Measurements from ENCODE around the gene ZC3H18. TPM values are rescaled to one million over a fixed set of nuclear protein-coding genes. Genes with fewer than 3 reads are reported as not detected.

The ZC3H18 gene
- total and polyA plus RNA-seq, 7 donors, result 9.6 to 37.7 (median 16.1) TPM

GRCh38 chr16:88651276-88651988 is 81.2 kb downstream of the ZC3H18 start:
- TF ChIP-seq POLR2A (IDR thresholded peaks at IDR 0.05) (no peak), CTCF (IDR thresholded peaks at IDR 0.05) (no peak), EP300 (IDR thresholded peaks at IDR 0.05) (no peak), POLR2AphosphoS5 (IDR thresholded peaks at IDR 0.05) (no peak)
- Histone ChIP-seq H3K4me1 (peaks cover 0 to 24% (median 20%) of the 10 kb centered on the region in 4 donors), H3K27me3 (peaks cover 0 to 14% (median 0%) of the 10 kb centered on the region in 3 donors), H3K9me3 (no peaks in the 10 kb centered on the region), H3K27ac (peak overlapping the region; percentile 62 to 70 (median 68)), H3K36me3 (peaks cover 0 to 43% (median 4%) of the 10 kb centered on the region in 4 donors), H3K4me3 (peak overlapping the region; percentile 41 to 62 (median 58))
- intact Hi-C loops (cut with DNase I), result no loop called here
- WGBS, 2 donors, result 33 to 46% methylated on average over 24 of the region's 24 CpGs
- no peak for DNase-seq

- peaks cover 0 to 51% (median 4%) of the 10 kb centered on the region in 4 donors for H3K36me3 ChIP-seq
- intact Hi-C loops (cut with DNase I), result no loop called here
- H3K27me3 ChIP-seq, result peaks cover 0 to 14% (median 0%) of the 10 kb centered on the region in 3 donors
- no peak overlapping the region for H3K4me3 ChIP-seq
- H3K27ac ChIP-seq, result peak overlapping the region in 3 of 4 donors; percentile 62 to 68 (median 67)
- no peak for DNase-seq
- 85 to 90% methylated on average over 29 of the region's 29 CpGs for WGBS, 2 donors
- TF ChIP-seq POLR2AphosphoS5 (IDR thresholded peaks at IDR 0.05) (no peak), POLR2A (IDR thresholded peaks at IDR 0.05) (no peak), EP300 (IDR thresholded peaks at IDR 0.05) (no peak), CTCF (IDR thresholded peaks at IDR 0.05) (no peak)
- H3K9me3 ChIP-seq, result no peaks in the 10 kb centered on the region
- H3K4me1 ChIP-seq, result peaks cover 0 to 24% (median 20%) of the 10 kb centered on the region in 4 donors
Observed at GRCh38 chr16:88651989-88652761, 82.0 kb downstream of the ZC3H18 start.

- TF ChIP-seq CTCF (IDR thresholded peaks at IDR 0.05), result no peak
- intact Hi-C loops (cut with DNase I), result no loop called here
- WGBS, 2 donors, result 93 to 97% methylated on average over 8 of the region's 8 CpGs
- no peak overlapping the region for H3K27ac ChIP-seq
- H3K9me3 ChIP-seq, result no peaks in the 10 kb centered on the region
- DNase-seq, result no peak
- H3K4me1 ChIP-seq, result peaks cover 0 to 24% (median 20%) of the 10 kb centered on the region in 4 donors
- H3K4me3 ChIP-seq, result no peak overlapping the region
- peaks cover 0 to 56% (median 4%) of the 10 kb centered on the region in 4 donors for H3K36me3 ChIP-seq
- H3K27me3 ChIP-seq, result peaks cover 0 to 14% (median 0%) of the 10 kb centered on the region in 3 donors
Observed at GRCh38 chr16:88652762-88653063, 82.5 kb downstream of the ZC3H18 start.

- H3K27ac ChIP-seq, result no peak overlapping the region
- H3K27me3 ChIP-seq, result peaks cover 0 to 14% (median 0%) of the 10 kb centered on the region in 3 donors
- no peaks in the 10 kb centered on the region for H3K9me3 ChIP-seq
- no peak for DNase-seq
- 92 to 94% methylated on average over 13 of the region's 13 CpGs for WGBS, 2 donors
- no peak for TF ChIP-seq POLR2A (IDR thresholded peaks at IDR 0.05)
- no peak for TF ChIP-seq CTCF (IDR thresholded peaks at IDR 0.05)
- no peak for TF ChIP-seq POLR2AphosphoS5 (IDR thresholded peaks at IDR 0.05)
- no peak for TF ChIP-seq EP300 (IDR thresholded peaks at IDR 0.05)
- peaks cover 0 to 24% (median 20%) of the 10 kb centered on the region in 4 donors for H3K4me1 ChIP-seq
- intact Hi-C loops (cut with DNase I), result no loop called here
- no peak overlapping the region for H3K4me3 ChIP-seq
- H3K36me3 ChIP-seq, result peaks cover 0 to 59% (median 4%) of the 10 kb centered on the region in 4 donors
Observed at GRCh38 chr16:88653101-88653500, 82.9 kb downstream of the ZC3H18 start.
